K562 (cell line): Measurements from ENCODE around the gene NLK. TPM values are rescaled to one million over a fixed set of nuclear protein-coding genes. Genes with fewer than 3 reads are reported as not detected.

Source experiments
- ATAC-seq: fragments of 200-7000 bp; cut with Tn5 transposase; 3 replicates; pipeline ENCODE4 v1.9.1; 2020; ENCODE audit warnings: moderate library complexity
- BruUV-seq: library from RNA; stranded (reverse); fragments of 400-500 nt; replicated peaks from 2 replicates; lab custom pipeline; 2021; lab: Mats Ljungman, UMichigan
- CTCF ChIA-PET: fragments of 300-600 bp; formaldehyde crosslinking; extraction: SDS; loops from one replicate; lab custom pipeline; 2021; ENCODE audit warnings: low intra/inter-chr PET ratio; lab: Yijun Ruan, JAX
- POLR2A ChIA-PET: fragments of 300-600, 350-650 bp; sonication (Branson Sonifier 250); formaldehyde crosslinking; extraction: SDS; loops from one replicate; lab custom pipeline; 2021; ENCODE audit warnings: antibody characterized with exemption, inconsistent platforms; lab: Yijun Ruan, JAX
- DNase-seq, 4 experiments: peaks; one replicate each; pipeline versions ENCODE4 v3.0.0 to v3.0.0-alpha.2; 2011 to 2018; ENCODE audit warnings: low spot score in 3 of 4, mixed read lengths in 3 of 4; ENCODE audit errors: extremely low read depth in 1 of 4
- FAIRE-seq: peaks from 2 replicates; lab custom pipeline; 2011; peaks lifted over from hg19 to GRCh38; lab: Jason Lieb, UNC
- H2AFZ ChIP-seq: 2 replicates; pipeline ENCODE4 v1.6.0; 2011; ENCODE audit warnings: low read depth, low read length, control low read depth, inconsistent platforms
- H3K27ac ChIP-seq: fragments of 200-600 bp; 3 replicates; pipeline ENCODE4 v1.8.0; 2011; ENCODE audit warnings: low read depth, mild to moderate bottlenecking, control low read depth, inconsistent platforms, low read length, moderate library complexity, mixed read lengths; ENCODE audit errors: extremely low read depth
- H3K27me3 ChIP-seq, 2 experiments: fragments of 300-600 bp in 1 of 2; 2 replicates in 1 of 2; 3 replicates in 1 of 2; pipeline versions ENCODE4 v1.6.0 to v1.8.0; 2011; ENCODE audit warnings: inconsistent platforms in 2 of 2, low read length in 2 of 2, mild to moderate bottlenecking in 1 of 2, mixed read lengths in 1 of 2, moderate library complexity in 1 of 2; ENCODE audit not compliant: control insufficient read depth in 2 of 2, insufficient read depth in 2 of 2
- H3K36me3 ChIP-seq: fragments of 300-600 bp; 3 replicates; pipeline ENCODE4 v1.8.0; 2011; ENCODE audit warnings: mild to moderate bottlenecking, low read length, inconsistent platforms; ENCODE audit not compliant: control insufficient read depth, insufficient read depth
- H3K4me1 ChIP-seq, 2 experiments: fragments of 200-600 bp in 1 of 2; replicated peaks in 1 of 2; 2 replicates in 1 of 2; 3 replicates in 1 of 2; pipeline versions ENCODE4 v1.5.1 to v1.8.0; 2011; ENCODE audit warnings: inconsistent platforms in 2 of 2, low read length in 2 of 2, mild to moderate bottlenecking in 1 of 2, mixed read lengths in 1 of 2, moderate library complexity in 1 of 2; ENCODE audit not compliant: control insufficient read depth in 2 of 2, insufficient read depth in 2 of 2
- H3K4me2 ChIP-seq: 2 replicates; pipeline ENCODE4 v1.6.1; 2011; ENCODE audit warnings: low read length, control low read depth, inconsistent platforms, mixed read lengths; ENCODE audit not compliant: insufficient read depth
- H3K4me3 ChIP-seq: fragments of 200-600 bp; sonication (generic), shearing (Covaris generic); 2 replicates; pipeline ENCODE4 v1.5.1; 2016; ENCODE audit warnings: control low read depth, inconsistent platforms
- H3K79me2 ChIP-seq: fragments of 200-600 bp; 3 replicates; pipeline ENCODE4 v1.8.0; 2011; ENCODE audit warnings: low read length, inconsistent platforms; ENCODE audit not compliant: control insufficient read depth, insufficient read depth
- H3K9ac ChIP-seq, 2 experiments: 2 replicates each; pipeline versions ENCODE4 v1.6.0 to v1.6.1; 2011; ENCODE audit warnings: low read depth in 2 of 2, low read length in 2 of 2, control low read depth in 1 of 2, inconsistent platforms in 1 of 2, mild to moderate bottlenecking in 1 of 2, mixed read lengths in 1 of 2; ENCODE audit not compliant: insufficient read depth in 1 of 2
- H3K9me1 ChIP-seq: one replicate; pipeline ENCODE4 v1.6.0; 2011; ENCODE audit warnings: inconsistent platforms, mild to moderate bottlenecking, low read length, moderate library complexity; ENCODE audit not compliant: control insufficient read depth, insufficient read depth
- H3K9me3 ChIP-seq: replicated peaks from 2 replicates; pipeline ENCODE4 v1.5.1; 2011; ENCODE audit warnings: low read depth, low read length, inconsistent platforms; ENCODE audit not compliant: control insufficient read depth, insufficient read depth
- H4K20me1 ChIP-seq: replicated peaks from 2 replicates; pipeline ENCODE4 v1.6.1; 2011; ENCODE audit warnings: low read length, inconsistent platforms, mixed read lengths; ENCODE audit not compliant: control insufficient read depth, insufficient read depth
- CC2D1A ChIP-seq: fragments of 450-650 bp; IDR thresholded peaks from 2 replicates; pipeline ENCODE4 v1.6.1; 2017; ENCODE audit warnings: mild to moderate bottlenecking
- HMBOX1 ChIP-seq: sonication (generic); IDR thresholded peaks from 2 replicates; pipeline ENCODE4 v1.6.1; 2016
- LARP7 ChIP-seq: fragments of 450-650 bp; IDR thresholded peaks from 2 replicates; pipeline ENCODE4 v1.6.1; 2016
- ZNF121 ChIP-seq: sonication (generic); formaldehyde crosslinking; conservative IDR thresholded peaks from 2 replicates; pipeline ENCODE4 v1.8.0; 2022; ENCODE audit warnings: missing genetic modification reagents
- ZNF133 ChIP-seq: fragments of 250-450 bp; sonication (Bioruptor Pico); IDR thresholded peaks from 2 replicates; pipeline ENCODE4 v1.4.0; 2020; ENCODE audit warnings: mild to moderate bottlenecking
- WGBS: fragments of 100-300 bp; shearing (Covaris generic); methylation state at CpG from one replicate; pipeline ENCODE4 v1.1.6; 2016; ENCODE audit warnings: low coverage, mixed read lengths; ENCODE audit not compliant: insufficient coverage; ENCODE audit errors: missing lambda C conversion rate; 5-methylcytosine and 5-hydroxymethylcytosine counted together
- in situ Hi-C: fragments of 300-500 bp; cut with MboI; formaldehyde crosslinking; loops from 4 replicates; pipeline ENCODE4 v1.15.0; 2018; ENCODE audit warnings: inconsistent platforms, mixed read lengths
- intact Hi-C: fragments of 100-400 bp; cut with micrococcal nuclease; formaldehyde crosslinking; loops from 2 replicates; pipeline ENCODE4 v1.14.2; 2022
- polyA plus RNA-seq, 8 experiments: library from polyadenylated mRNA; depleted of rRNA in 4 of 8; stranded (reverse) in 5 of 8; unstranded in 3 of 8; fragments of >200 nt; fragmentation: Nextera tagmentation in 2 of 8; fragmentation: Illumina TruSeq in 1 of 8; extraction: Ambion mirVana in 2 of 8; extraction: Trizol in 1 of 8; gene quantifications; 2 replicates each; pipeline versions ENCODE4 v1.2.1 to v1.2.3, GENCODE V29; 2011 to 2014; ENCODE audit warnings: inconsistent platforms in 1 of 8, missing spikeins in 1 of 8
- total RNA-seq, 7 experiments: library from RNA; depleted of rRNA in 6 of 7; stranded (reverse); fragments of >200 nt in 6 of 7; fragmentation: Illumina TruSeq in 2 of 7; extraction: Trizol in 2 of 7; gene quantifications; 2 replicates each; pipeline versions ENCODE4 v1.2.1 to v1.2.3, GENCODE V29; 2011 to 2021; ENCODE audit warnings: low replicate concordance in 1 of 7

Gene NLK
- total and polyA plus RNA-seq, 9 of the 15 experiments (the other 6 are each of a cell fraction or from before 2014, with no cell fraction given) = 10.9 to 59.6 (median 26.7) TPM

- 96% methylated on average over 4 of the region's 6 CpGs for WGBS
- Histone ChIP-seq H4K20me1 (no peaks in the 10 kb centered on the region), H3K36me3 (peaks cover 10% of the 10 kb centered on the region; the same call in 2 of the 3 replicates), H3K4me1 (peaks cover 0 to 21% of the 10 kb centered on the region in 2 experiments; a peak in 3 of 5 replicates), H3K9me1 (no peaks in the 10 kb centered on the region), H3K27ac (no peak overlapping the region), H3K79me2 (peaks cover 76% of the 10 kb centered on the region), H2AFZ (no peak overlapping the region), H3K9ac (no peak overlapping the region), H3K27me3 (no peaks in the 10 kb centered on the region), H3K4me3 (no peak overlapping the region), H3K4me2 (no peak overlapping the region), H3K9me3 (peaks cover 2% of the 10 kb centered on the region; the same call in 1 of the 2 replicates)
- in situ Hi-C loops (no loop called here), intact Hi-C loops (no loop called here)
- TF ChIP-seq CC2D1A (peak; percentile 53; the same call in 1 of the 2 replicates), ZNF133 (CRISPR knock-in tag) (no peak), HMBOX1 (peak; percentile 70), ZNF121 (CRISPR knock-in tag) (peak; percentile 36), LARP7 (no peak)
- BruUV-seq = no TSS peak
- no peak for ATAC-seq
- no peak for FAIRE-seq
- POLR2A ChIA-PET = interaction anchor here (1.9 kb wide), 1 partner anchor 15 kb away, joined by 5 read pairs; no protein-coding TSS in a partner anchor
- DNase-seq = no peak
- CTCF ChIA-PET = no interaction called here
These were observed 29.6 kb downstream of the NLK start for GRCh38 chr17:28071891-28072606.
